Activated CD4-positive, alpha-beta T cell treated with anti-CD3 and anti-CD28 coated beads for 36 hours (primary cell): ENCODE measurements around the gene SDK2. TPM values are rescaled to one million over a fixed set of nuclear protein-coding genes. Genes with fewer than 3 reads are reported as not detected.

ENCODE experiments used
- ATAC-seq: fragments of 200-7000 bp; cut with Tn5 transposase; one replicate; pipeline ENCODE4 v1.10.0; 2021; ENCODE audit warnings: mild to moderate bottlenecking, moderate library complexity
- CTCF ChIA-PET: fragments of 350-600 bp; sonication (Branson Sonifier 250); formaldehyde crosslinking; loops from one replicate; lab custom pipeline; 2021; ENCODE audit warnings: antibody characterized with exemption; lab: Charles Lee
- POLR2A ChIA-PET: fragments of 350-600 bp; sonication (Branson Sonifier 250); formaldehyde crosslinking; loops from one replicate; lab custom pipeline; 2021; ENCODE audit warnings: antibody characterized with exemption, inconsistent platforms; lab: Charles Lee
- DNase-seq: peaks from one replicate; pipeline ENCODE4 v3.0.0-alpha.2; 2020
- H3K27ac Mint-ChIP-seq: one replicate; pipeline ENCODE4 v1.8.0; 2021; ENCODE audit warnings: mixed read lengths
- H3K27me3 Mint-ChIP-seq: one replicate; pipeline ENCODE4 v1.8.0; 2021; ENCODE audit warnings: mixed read lengths
- H3K36me3 Mint-ChIP-seq: one replicate; pipeline ENCODE4 v1.8.0; 2021; ENCODE audit warnings: low read depth, mixed read lengths
- H3K4me1 Mint-ChIP-seq: one replicate; pipeline ENCODE4 v1.8.0; 2021; ENCODE audit warnings: mixed read lengths
- H3K4me3 Mint-ChIP-seq: one replicate; pipeline ENCODE4 v1.8.0; 2021; ENCODE audit warnings: mild to moderate bottlenecking, moderate library complexity, mixed read lengths
- H3K9me3 Mint-ChIP-seq: one replicate; pipeline ENCODE4 v1.8.0; 2021; ENCODE audit warnings: low read depth, mixed read lengths
- intact Hi-C, 2 experiments: fragments of 100-400 bp; cut with DNase I in 1 of 2; cut with micrococcal nuclease in 1 of 2; formaldehyde crosslinking; loops; one replicate each; pipeline versions ENCODE4 v1.14.2 to v1.15.1; 2022 to 2024; cut with DNase I, micrococcal nuclease
- total RNA-seq, 2 experiments: library from RNA; stranded (reverse); gene quantifications; one replicate each; pipeline ENCODE4 v1.2.3, GENCODE V29; 2021

Gene SDK2
- total RNA-seq, 2 experiments from 2014 or later = 0.23 to 0.27 TPM

DNA sequence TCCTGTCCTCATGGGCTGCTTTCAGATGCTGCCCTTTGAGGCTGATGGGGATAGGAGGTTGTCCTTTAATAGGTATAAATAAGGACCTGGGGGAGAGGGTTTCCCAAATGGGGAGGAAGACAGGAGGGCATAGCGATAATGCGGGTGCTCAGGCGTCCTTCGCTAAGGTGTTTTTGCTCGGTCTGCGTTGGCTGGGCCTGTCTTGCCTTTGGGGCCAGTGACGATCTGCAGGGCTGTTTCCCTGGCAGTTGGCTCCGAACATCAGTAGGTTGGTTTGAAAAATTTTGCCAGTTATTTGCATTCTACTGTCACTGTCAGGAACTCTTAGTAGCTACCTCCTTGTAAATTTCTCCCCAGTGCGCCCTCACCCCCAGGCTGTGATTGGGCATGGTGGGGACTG, 294.6 kb downstream of the SDK2 start:
- ATAC-seq = no peak
- ChIA-PET CTCF (no interaction called here), POLR2A (no interaction called here)
- Mint-ChIP-seq H3K36me3 (no peaks in the 10 kb centered on the region), H3K9me3 (no peaks in the 10 kb centered on the region), H3K4me3 (no peak overlapping the region), H3K4me1 (no peaks in the 10 kb centered on the region), H3K27me3 (no peaks in the 10 kb centered on the region), H3K27ac (no peak overlapping the region)
- DNase-seq = no peak
- intact Hi-C loops = no loop called here

DNA sequence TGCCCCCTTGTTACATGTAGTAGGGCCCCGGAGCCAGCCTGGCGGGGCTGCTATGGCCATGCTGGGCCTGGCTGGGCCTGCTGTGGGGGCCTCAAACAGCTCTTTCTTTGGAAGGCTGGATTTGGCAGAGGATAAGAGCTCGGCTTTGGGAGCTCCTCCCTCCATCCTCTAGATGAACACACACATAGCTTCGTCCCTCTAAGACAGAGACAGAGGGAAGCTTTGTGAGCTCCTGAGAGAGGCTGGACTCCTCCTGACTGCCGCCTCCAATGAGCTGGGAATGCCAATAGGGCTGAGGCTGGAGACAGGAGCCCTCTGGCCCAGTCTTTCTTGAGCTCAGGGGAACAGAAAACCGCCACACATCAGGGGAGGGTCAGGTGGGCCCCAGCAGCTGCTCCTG, 295.1 kb downstream of the SDK2 start:
- ChIA-PET CTCF (no interaction called here), POLR2A (no interaction called here)
- Mint-ChIP-seq H3K27me3 (no peaks in the 10 kb centered on the region), H3K9me3 (no peaks in the 10 kb centered on the region), H3K4me1 (no peaks in the 10 kb centered on the region), H3K4me3 (no peak overlapping the region), H3K36me3 (no peaks in the 10 kb centered on the region), H3K27ac (no peak overlapping the region)
- intact Hi-C loops = no loop called here
- no peak for ATAC-seq
- no peak for DNase-seq

DNA sequence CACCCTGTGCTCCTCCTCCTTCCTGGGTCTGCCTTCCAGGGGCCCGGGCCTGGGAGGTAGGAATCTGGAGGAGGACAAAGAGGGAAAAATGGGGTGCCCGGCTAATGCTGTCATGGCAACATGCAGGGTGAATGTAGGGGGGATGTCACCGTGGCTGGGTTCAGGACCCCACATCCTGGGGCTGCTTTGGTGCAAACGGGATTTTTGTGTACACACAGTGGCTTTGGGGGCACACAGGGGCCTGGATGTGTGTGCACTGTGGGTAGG, 295.5 kb downstream of the SDK2 start:
- POLR2A ChIA-PET = no interaction called here
- Mint-ChIP-seq H3K9me3 (no peaks in the 10 kb centered on the region), H3K27ac (no peak overlapping the region), H3K27me3 (no peaks in the 10 kb centered on the region), H3K4me1 (no peaks in the 10 kb centered on the region), H3K4me3 (no peak overlapping the region), H3K36me3 (no peaks in the 10 kb centered on the region)
- CTCF ChIA-PET = no interaction called here
- intact Hi-C loops = no loop called here
- no peak for DNase-seq
- ATAC-seq = no peak

DNA sequence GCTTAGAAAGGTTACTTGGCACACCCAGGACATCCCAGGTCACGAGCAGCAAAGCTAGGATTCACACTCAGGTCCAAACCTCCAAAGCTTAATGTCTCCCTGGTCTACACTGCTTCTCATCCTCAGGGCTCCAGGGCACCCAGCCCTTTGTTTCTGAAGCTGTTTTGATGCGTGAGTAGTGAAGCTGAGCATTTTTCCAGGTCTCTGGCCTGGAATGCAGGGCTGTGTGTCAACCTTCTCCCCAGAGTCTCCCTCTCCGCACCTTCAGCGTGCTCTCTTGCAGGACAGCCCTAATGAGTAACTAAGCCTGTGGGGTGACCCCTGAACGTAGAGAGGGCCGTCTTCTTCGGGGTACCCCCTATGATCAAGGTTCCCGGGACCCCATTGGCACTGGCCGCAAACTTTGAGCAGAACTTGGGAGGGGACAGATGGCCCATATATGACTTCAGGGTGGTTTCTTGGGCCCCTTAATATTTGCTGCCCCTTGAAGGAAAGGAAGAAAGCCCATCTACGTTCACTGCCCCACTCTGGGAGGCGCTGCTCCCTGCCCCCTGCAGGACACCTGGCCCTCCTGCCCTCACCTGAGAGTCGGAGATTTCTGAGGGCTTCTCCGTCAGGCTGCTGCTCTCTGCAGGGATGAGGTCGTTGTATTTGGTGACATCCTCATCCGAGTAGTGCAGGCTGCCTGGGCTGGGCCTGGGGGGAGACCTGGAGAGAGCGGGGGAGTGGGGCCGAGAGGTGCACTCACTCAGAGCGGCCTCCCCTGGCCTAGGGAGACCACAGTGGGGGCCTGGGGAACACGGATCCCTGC, 296.0 kb downstream of the SDK2 start:
- CTCF ChIA-PET = interaction anchor here (1.4 kb wide), 1 partner anchor 22 kb away, joined by 3 read pairs; no protein-coding TSS in a partner anchor
- no peaks in the 10 kb centered on the region for H3K27me3 Mint-ChIP-seq
- POLR2A ChIA-PET = no interaction called here

DNA sequence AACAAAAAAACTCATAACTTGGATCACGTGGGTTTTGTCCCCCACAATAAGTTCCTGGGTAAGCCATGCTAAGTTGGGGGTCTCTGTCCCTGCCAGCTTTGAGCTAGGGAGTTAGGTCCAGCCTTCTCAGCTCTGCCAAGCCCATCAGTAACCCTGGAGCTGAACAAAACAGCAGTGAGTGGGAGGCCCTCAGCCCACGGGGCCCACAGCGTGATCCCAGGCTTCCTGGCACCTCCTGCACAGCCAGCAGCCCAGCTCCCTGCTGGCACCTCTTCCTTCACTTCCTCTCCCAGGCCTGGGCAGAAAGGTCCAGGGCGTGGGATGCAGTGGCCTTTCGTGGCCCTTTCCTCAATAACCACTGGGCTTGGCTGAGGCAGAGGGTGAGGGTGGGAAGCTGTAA, 296.9 kb downstream of the SDK2 start:
- ATAC-seq = no peak
- intact Hi-C loops = no loop called here
- no peaks in the 10 kb centered on the region for H3K27me3 Mint-ChIP-seq
- POLR2A ChIA-PET = no interaction called here
- no peak overlapping the region for H3K27ac Mint-ChIP-seq
- no peaks in the 10 kb centered on the region for H3K36me3 Mint-ChIP-seq
- H3K9me3 Mint-ChIP-seq = no peaks in the 10 kb centered on the region
- CTCF ChIA-PET = interaction anchor here (0.6 to 1.4 kb wide), 2 partner anchors 23 to 155 kb away, joined by 3 read pairs; partner anchors contain the start of gene COG1
- DNase-seq = no peak
- no peak overlapping the region for H3K4me3 Mint-ChIP-seq
- H3K4me1 Mint-ChIP-seq = no peaks in the 10 kb centered on the region

More for the DNA sequence above, 296.0 kb downstream of the SDK2 start:
- no peaks in the 10 kb centered on the region for H3K9me3 Mint-ChIP-seq
- intact Hi-C loops = no loop called here
- H3K4me1 Mint-ChIP-seq = no peaks in the 10 kb centered on the region
- no peak overlapping the region for H3K4me3 Mint-ChIP-seq
- no peak for ATAC-seq
- H3K27ac Mint-ChIP-seq = no peak overlapping the region
- H3K36me3 Mint-ChIP-seq = no peaks in the 10 kb centered on the region
- no peak for DNase-seq

DNA sequence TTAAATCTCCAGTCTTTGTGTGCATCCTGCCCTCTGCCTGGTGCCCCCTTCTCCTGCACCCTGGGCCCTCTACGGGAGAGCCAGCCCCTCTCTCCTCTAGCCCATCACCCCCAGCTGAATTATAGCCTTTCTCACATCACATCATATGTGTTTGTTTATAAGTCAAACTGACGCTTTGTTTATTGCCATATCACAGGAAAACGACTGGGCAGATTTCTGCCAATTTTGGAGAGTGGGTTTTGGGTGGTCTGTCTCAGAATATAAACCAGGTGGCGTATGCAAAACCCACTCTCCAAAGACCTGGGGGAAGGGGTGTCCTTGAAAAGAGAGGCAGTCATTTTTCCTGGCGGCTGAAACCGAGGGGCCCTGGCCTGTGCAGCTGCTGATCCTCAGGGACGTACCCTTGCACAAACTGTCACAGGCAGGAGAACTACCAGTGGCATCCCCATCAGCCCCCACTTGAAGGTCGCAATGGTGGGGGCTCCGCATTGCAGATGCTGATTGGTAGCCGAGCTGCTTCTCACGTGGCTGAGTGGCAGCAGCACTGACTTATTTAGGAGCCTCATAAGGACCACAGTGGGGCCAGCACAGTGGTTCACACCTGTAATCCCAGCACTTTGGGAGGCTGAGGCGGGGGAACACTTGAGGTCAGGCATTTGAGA, 297.6 kb downstream of the SDK2 start:
- H3K27me3 Mint-ChIP-seq = no peaks in the 10 kb centered on the region
- ChIA-PET POLR2A (no interaction called here), CTCF (interaction anchor here (1.4 kb wide), 1 partner anchor 23 kb away, joined by 3 read pairs; no protein-coding TSS in a partner anchor)
- H3K36me3 Mint-ChIP-seq = no peaks in the 10 kb centered on the region
- intact Hi-C loops = no loop called here
- H3K4me3 Mint-ChIP-seq = no peak overlapping the region
- H3K27ac Mint-ChIP-seq = no peak overlapping the region
- DNase-seq = no peak
- H3K4me1 Mint-ChIP-seq = no peaks in the 10 kb centered on the region
- H3K9me3 Mint-ChIP-seq = no peaks in the 10 kb centered on the region
- ATAC-seq = no peak

DNA sequence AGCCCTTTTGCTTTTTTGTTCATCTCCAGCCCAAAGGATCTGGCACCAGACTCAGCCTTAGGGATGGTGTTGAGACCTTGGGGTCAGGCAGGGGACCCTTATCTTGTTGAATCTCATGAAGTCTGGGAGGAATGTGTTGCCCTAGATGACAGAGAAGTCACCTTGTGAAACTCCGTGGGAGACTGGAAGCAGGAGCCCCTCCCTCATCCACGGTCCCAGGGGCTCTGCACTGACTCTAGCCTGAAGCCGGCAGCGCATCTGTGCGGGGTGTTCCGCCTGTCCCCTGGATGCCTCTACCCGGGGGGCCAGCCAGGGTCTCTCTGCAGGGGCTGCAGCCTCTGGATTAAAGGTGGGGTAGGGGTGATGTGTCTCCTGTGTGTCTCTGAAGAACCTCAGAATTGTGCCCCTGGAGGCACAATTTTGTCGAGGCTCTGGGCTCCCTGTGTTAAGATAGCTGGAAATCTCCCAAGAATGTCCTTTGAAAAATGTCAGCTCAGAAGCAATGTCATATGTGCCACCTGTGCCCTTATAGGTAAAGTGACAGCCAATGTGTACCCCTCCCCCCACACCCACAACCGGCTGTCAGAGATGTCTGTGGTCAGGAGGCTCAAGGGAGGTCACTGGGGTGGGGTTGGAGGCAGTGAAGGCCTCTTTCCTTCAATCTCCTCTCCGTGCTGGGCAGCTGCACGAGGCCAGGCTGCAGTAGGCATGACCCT, 300.3 kb downstream of the SDK2 start:
- Mint-ChIP-seq H3K9me3 (no peaks in the 10 kb centered on the region), H3K27me3 (no peaks in the 10 kb centered on the region), H3K36me3 (no peaks in the 10 kb centered on the region), H3K27ac (no peak overlapping the region), H3K4me3 (no peak overlapping the region), H3K4me1 (peaks cover 4% of the 10 kb centered on the region)
- intact Hi-C loops = no loop called here
- POLR2A ChIA-PET = no interaction called here
- CTCF ChIA-PET = interaction anchor here (1.0 kb wide), 1 partner anchor 26 kb away, joined by 4 read pairs; no protein-coding TSS in a partner anchor
- DNase-seq (no peak), ATAC-seq (no peak)

DNA sequence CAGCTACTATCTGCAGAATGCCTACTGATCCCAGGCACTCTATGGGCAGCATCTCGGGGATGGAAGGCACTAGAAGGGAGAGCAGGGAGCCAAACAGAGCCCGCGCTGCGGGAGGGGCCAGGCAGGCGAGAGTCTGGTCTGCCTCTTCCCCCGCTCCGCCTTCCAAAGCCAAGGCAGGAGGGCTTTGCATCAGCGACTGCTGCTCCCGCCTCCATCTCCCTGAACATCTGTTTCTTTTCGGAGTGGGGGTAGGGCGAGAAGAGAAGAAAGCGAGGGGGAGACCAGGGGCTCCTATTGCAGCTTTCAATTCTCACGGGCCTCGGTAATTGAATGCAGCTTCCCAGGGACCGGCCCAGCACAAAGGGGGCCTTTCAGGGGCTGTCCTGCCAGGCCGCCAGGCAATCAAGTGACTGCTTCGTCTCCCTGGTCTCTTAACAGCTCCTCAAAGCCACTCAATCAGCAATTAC, 301.0 kb downstream of the SDK2 start:
- intact Hi-C loops = no loop called here
- Mint-ChIP-seq H3K27me3 (no peaks in the 10 kb centered on the region), H3K36me3 (no peaks in the 10 kb centered on the region), H3K9me3 (no peaks in the 10 kb centered on the region), H3K4me1 (peaks cover 4% of the 10 kb centered on the region), H3K4me3 (no peak overlapping the region), H3K27ac (no peak overlapping the region)
- ChIA-PET CTCF (interaction anchor here (0.6 to 1.5 kb wide), 2 partner anchors 112 to 175 kb away, joined by 4 to 5 read pairs; a partner anchor contains a TSS), POLR2A (no interaction called here)
- ATAC-seq (no peak), DNase-seq (no peak)

DNA sequence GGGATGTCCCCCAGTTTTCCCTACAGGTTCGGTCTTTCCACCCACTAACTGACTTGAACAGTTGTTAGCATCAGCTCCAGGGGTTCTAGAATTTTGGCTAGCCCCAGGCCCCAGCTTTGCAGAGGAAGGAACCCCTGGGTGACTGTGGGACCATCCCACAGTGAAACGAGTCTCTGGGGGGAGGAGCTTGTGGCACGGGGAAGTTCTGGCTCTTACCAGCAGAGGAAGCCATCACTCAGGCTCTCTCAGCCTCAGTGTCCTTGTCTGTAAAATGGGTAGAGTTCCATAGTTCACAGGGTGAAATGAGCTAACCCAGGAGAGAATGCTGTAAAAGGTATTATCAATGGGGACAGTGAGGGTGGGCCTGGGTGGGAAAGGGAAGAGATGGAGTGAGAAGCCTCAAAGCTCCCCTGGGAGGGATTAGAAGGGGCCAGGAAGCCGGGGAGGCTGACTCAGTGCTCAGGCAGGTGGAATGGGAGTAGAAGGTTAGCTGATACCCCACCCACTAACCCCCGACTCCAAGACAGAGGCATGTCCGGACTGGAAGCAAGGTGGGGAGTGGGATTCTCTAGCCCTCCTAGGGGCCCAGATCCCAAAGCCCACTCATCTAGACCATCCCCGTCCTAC, 301.6 kb downstream of the SDK2 start:
- H3K27me3 Mint-ChIP-seq = no peaks in the 10 kb centered on the region
- ChIA-PET CTCF (interaction anchor here (0.6 to 1.5 kb wide), 3 partner anchors 28 to 175 kb away, joined by 4 to 5 read pairs (median 4); a partner anchor contains a TSS), POLR2A (no interaction called here)
- H3K36me3 Mint-ChIP-seq = no peaks in the 10 kb centered on the region
- intact Hi-C loops = no loop called here
- no peak overlapping the region for H3K4me3 Mint-ChIP-seq
- no peak for ATAC-seq
- H3K9me3 Mint-ChIP-seq = no peaks in the 10 kb centered on the region
- H3K4me1 Mint-ChIP-seq = peaks cover 4% of the 10 kb centered on the region
- H3K27ac Mint-ChIP-seq = no peak overlapping the region
- DNase-seq = no peak

DNA sequence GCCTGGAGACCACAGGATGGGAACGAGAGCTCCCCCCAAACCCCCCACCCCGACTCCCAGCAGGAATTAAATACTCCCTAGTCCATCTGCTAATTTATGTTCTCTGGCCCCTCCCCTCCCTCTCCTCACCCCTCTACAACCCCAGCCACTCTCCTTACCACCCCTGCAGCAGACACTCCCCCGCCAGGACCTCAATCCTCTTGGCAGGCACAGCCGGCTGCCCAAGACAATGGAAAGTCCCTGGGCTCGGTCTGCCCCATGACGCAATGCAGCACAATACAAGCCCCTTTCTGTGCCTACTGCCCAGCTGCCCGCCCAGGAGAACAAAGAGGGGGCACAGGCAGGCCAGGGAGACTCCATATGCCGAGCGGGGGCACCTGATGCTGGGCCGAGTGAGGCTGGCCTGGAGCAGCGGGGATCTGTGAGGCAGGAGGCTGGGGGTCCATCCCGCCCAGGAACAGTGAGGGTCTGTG, 302.2 kb downstream of the SDK2 start:
- H3K36me3 Mint-ChIP-seq = no peaks in the 10 kb centered on the region
- DNase-seq = no peak
- ChIA-PET POLR2A (no interaction called here), CTCF (interaction anchor here (1.2 to 1.5 kb wide), 2 partner anchors 29 to 110 kb away, joined by 4 read pairs; a partner anchor contains a TSS)
- ATAC-seq = no peak
- no peaks in the 10 kb centered on the region for H3K27me3 Mint-ChIP-seq
- H3K9me3 Mint-ChIP-seq = no peaks in the 10 kb centered on the region
- peaks cover 4% of the 10 kb centered on the region for H3K4me1 Mint-ChIP-seq
- intact Hi-C loops = no loop called here
- H3K27ac Mint-ChIP-seq = no peak overlapping the region
- H3K4me3 Mint-ChIP-seq = no peak overlapping the region
